HL-60 (cell line): ENCODE measurements around the gene TMPO.

Source experiments
- DNase-seq, 2 experiments: peaks; one replicate each; pipeline ENCODE4 v3.0.0-alpha.2; 2010 to 2020; ENCODE audit warnings: low read depth in 1 of 2, low spot score in 1 of 2
- H3K27ac ChIP-seq: fragments of 250-450 bp; sonication (Bioruptor Pico); replicated peaks from 2 replicates; pipeline ENCODE4 v1.5.1; 2020; ENCODE audit warnings: mild to moderate bottlenecking, moderate library complexity
- H3K27me3 ChIP-seq: fragments of 250-450 bp; sonication (Bioruptor Pico); 2 replicates; pipeline ENCODE4 v1.5.1; 2021; ENCODE audit warnings: mild to moderate bottlenecking, moderate library complexity; ENCODE audit not compliant: insufficient read depth, poor library complexity, severe bottlenecking
- H3K4me3 ChIP-seq: replicated peaks from 2 replicates; pipeline ENCODE4 v1.5.1; 2011; ENCODE audit warnings: mild to moderate bottlenecking, control low read depth, low read length; ENCODE audit not compliant: insufficient read depth
- CTCF ChIP-seq: IDR thresholded peaks from one replicate; pipeline ENCODE4 v1.5.1; 2011; ENCODE audit warnings: low read length, control low read depth, inconsistent platforms; ENCODE audit not compliant: insufficient read depth
- GABPA ChIP-seq: IDR thresholded peaks from 2 replicates; pipeline ENCODE4 v1.6.1; 2012; ENCODE audit warnings: low read depth
- POLR2AphosphoS5 ChIP-seq: IDR thresholded peaks from 2 replicates; pipeline ENCODE4 v1.6.1; 2012; ENCODE audit warnings: low read depth
- SPI1 ChIP-seq: IDR thresholded peaks from 2 replicates; pipeline ENCODE4 v1.6.1; 2012; ENCODE audit warnings: low read depth, mild to moderate bottlenecking, borderline replicate concordance
- TF ChIP-seq, protein P1 (sequence below): IDR thresholded peaks from 2 replicates; pipeline ENCODE4 v1.6.1; 2012; ENCODE audit warnings: low read depth; ENCODE audit not compliant: insufficient replicate concordance

TMPO gene

GRCh38 chr12:98581101-98581500 is 65.7 kb downstream of the TMPO start:
- TF ChIP-seq POLR2AphosphoS5 (no peak), CTCF (no peak), GABPA (no peak), SPI1 (no peak)
- TF ChIP-seq, protein P1, sequence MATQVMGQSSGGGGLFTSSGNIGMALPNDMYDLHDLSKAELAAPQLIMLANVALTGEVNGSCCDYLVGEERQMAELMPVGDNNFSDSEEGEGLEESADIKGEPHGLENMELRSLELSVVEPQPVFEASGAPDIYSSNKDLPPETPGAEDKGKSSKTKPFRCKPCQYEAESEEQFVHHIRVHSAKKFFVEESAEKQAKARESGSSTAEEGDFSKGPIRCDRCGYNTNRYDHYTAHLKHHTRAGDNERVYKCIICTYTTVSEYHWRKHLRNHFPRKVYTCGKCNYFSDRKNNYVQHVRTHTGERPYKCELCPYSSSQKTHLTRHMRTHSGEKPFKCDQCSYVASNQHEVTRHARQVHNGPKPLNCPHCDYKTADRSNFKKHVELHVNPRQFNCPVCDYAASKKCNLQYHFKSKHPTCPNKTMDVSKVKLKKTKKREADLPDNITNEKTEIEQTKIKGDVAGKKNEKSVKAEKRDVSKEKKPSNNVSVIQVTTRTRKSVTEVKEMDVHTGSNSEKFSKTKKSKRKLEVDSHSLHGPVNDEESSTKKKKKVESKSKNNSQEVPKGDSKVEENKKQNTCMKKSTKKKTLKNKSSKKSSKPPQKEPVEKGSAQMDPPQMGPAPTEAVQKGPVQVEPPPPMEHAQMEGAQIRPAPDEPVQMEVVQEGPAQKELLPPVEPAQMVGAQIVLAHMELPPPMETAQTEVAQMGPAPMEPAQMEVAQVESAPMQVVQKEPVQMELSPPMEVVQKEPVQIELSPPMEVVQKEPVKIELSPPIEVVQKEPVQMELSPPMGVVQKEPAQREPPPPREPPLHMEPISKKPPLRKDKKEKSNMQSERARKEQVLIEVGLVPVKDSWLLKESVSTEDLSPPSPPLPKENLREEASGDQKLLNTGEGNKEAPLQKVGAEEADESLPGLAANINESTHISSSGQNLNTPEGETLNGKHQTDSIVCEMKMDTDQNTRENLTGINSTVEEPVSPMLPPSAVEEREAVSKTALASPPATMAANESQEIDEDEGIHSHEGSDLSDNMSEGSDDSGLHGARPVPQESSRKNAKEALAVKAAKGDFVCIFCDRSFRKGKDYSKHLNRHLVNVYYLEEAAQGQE, result no peak

DNA sequence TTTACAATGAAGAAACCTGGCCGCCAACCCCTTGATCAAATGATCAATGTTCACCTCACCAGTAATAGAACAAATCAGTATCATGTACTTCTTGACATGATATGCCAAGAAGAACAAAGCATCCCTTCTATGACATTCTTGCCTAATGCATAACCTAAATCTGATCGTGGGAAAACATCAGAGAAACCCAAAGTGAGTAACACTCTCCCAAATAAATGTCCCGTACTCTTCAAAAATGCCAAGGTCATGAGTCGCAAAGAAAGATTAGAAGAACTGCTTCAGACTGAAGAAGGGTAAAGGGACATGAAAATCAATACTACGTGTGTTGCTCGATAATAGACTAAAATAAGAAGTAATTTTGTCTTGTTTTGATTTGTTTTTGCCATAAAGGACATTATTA is 66.7 kb downstream of the TMPO start:
- no peak for DNase-seq
- no peaks in the 10 kb centered on the region for H3K27me3 ChIP-seq
- TF ChIP-seq SPI1, result no peak
- TF ChIP-seq CTCF, result no peak
- TF ChIP-seq, protein P1, result no peak
- no peak for TF ChIP-seq GABPA
- no peak for TF ChIP-seq POLR2AphosphoS5
- no peak overlapping the region for H3K27ac ChIP-seq
- H3K4me3 ChIP-seq, result no peak overlapping the region

More at GRCh38 chr12:98581101-98581500, 65.7 kb downstream of the TMPO start:
- DNase-seq, result no peak
- Histone ChIP-seq H3K27me3 (no peaks in the 10 kb centered on the region), H3K4me3 (no peak overlapping the region), H3K27ac (no peak overlapping the region)

GRCh38 chr12:98587084-98587483 is 71.7 kb downstream of the TMPO start:
- TF ChIP-seq, protein P1, result no peak
- no peak for TF ChIP-seq CTCF
- TF ChIP-seq SPI1, result no peak
- TF ChIP-seq GABPA, result no peak
- no peak for TF ChIP-seq POLR2AphosphoS5
- Histone ChIP-seq H3K27ac (no peak overlapping the region), H3K27me3 (no peaks in the 10 kb centered on the region), H3K4me3 (no peak overlapping the region)
- DNase-seq, result no peak
